Esophagus muscularis mucosa (tissue), 3 donors: Measurements from ENCODE around the gene NTF4.
"Not testable (repeated sequence)": the region's sequence is repeated elsewhere in the genome, so short reads cannot be mapped to it uniquely, and the experiment has no call there.

Experiments used
- POLR2AphosphoS5 ChIP-seq, 2 donors: sonication (generic); formaldehyde crosslinking; IDR thresholded peaks; one replicate each; pipeline ENCODE4 v1.6.1; 2017; ENCODE audit warnings: antibody characterized with exemption in 2 of 2
- TF ChIP-seq, protein P1 (sequence below), 3 experiments: fragments of 200-600 bp in 2 of 3; fragments of 450-650 bp in 1 of 3; sonication (generic) in 2 of 3; IDR thresholded peaks; one replicate each; pipeline ENCODE4 v1.5.1; 2017 to 2019; ENCODE audit warnings: antibody characterized with exemption in 3 of 3, mild to moderate bottlenecking in 2 of 3, moderate library complexity in 1 of 3

DNA sequence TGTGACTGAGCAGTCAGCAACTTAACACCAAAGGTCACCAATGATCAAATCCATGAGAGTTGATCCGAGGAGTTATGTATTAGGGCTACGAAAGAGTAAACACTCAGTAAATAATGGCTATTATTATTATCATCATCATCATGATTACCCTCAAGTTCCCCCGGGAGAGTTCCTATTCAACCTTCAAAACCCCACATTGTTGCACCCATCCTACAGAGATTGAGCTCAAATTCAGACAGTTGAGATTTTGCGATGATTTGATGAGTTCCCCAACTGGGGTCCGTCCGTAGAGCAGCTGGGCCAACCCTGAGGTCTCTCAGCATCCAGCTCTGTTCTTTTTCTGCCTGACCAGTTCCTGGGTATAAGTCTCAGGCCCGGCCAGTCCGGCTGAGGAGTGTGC lies 26.5 kb downstream of the NTF4 start:
- TF ChIP-seq, protein P1, sequence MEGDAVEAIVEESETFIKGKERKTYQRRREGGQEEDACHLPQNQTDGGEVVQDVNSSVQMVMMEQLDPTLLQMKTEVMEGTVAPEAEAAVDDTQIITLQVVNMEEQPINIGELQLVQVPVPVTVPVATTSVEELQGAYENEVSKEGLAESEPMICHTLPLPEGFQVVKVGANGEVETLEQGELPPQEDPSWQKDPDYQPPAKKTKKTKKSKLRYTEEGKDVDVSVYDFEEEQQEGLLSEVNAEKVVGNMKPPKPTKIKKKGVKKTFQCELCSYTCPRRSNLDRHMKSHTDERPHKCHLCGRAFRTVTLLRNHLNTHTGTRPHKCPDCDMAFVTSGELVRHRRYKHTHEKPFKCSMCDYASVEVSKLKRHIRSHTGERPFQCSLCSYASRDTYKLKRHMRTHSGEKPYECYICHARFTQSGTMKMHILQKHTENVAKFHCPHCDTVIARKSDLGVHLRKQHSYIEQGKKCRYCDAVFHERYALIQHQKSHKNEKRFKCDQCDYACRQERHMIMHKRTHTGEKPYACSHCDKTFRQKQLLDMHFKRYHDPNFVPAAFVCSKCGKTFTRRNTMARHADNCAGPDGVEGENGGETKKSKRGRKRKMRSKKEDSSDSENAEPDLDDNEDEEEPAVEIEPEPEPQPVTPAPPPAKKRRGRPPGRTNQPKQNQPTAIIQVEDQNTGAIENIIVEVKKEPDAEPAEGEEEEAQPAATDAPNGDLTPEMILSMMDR (IDR thresholded peaks at IDR 0.05), result not testable (repeated sequence)
- TF ChIP-seq POLR2AphosphoS5 (IDR thresholded peaks at IDR 0.05), result not testable (repeated sequence)
